Measurements from ENCODE around the gene RASGRP2.
A peak's percentile ranks its signal among the peaks of the same experiment; 100 is the strongest.

Gene RASGRP2

DNA sequence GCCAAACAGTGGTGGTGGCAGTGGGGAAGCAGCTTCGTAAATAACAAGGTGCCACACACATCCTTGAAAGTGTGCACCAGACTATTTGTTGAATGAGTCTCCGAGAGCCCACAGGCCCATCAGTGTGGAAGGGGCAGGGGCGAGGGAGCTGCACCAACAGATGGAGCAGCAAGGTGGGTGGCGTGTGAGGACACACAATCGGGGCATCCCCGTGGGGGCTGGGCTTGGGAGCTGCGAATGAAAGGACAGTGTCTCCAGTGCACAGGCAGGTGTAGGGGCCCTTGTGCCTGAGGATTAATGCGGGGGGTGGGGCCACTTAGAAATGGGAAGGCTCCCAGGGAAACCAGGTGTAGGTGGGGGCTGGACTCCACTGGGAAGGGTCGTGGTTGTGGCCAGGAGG lies 23.8 kb downstream of the RASGRP2 start:
- Mint-ChIP-seq H3K4me3 (no peak overlapping the region), H3K9me3 (no peaks in the 10 kb centered on the region), H3K27ac (no peak overlapping the region), H3K27me3 (peaks cover 52 to 77% of the 10 kb centered on the region in 2 donors), H3K36me3 (ENCODE audit: insufficient read depth) (peaks cover 1% of the 10 kb centered on the region), H3K4me1 (ENCODE audit: low read depth in 2 of 2) (peaks cover 3 to 6% of the 10 kb centered on the region in 2 donors)
- DNase-seq (no peak), ATAC-seq (replicated peaks) (no peak)

DNA sequence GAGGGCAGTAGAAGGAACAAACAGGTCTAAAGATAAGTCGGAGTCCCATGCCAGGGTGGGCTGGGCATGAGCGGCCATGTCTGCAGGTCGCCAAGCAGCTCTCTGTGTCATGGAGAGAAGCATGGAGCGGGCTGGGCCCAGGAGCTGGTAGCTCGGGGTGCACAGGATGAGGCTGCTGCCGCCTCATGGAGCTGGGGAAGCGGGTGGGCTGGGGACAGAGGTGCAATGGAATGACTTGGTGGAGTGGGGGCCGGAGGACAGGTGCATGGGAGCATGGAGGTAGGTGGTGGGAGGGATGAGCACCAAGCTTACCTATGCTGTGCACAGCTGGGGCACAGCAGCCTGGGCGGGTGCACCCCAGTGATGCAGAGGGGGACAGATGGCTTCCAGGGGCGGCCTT lies 24.5 kb downstream of the RASGRP2 start:
- peaks cover 59 to 84% of the 10 kb centered on the region in 2 donors for H3K27me3 Mint-ChIP-seq
- ATAC-seq (replicated peaks) = no peak
- peaks cover 0 to 5% of the 10 kb centered on the region in 2 donors for H3K4me1 Mint-ChIP-seq (ENCODE audit: low read depth in 2 of 2)
- no peaks in the 10 kb centered on the region for H3K9me3 Mint-ChIP-seq
- H3K27ac Mint-ChIP-seq = no peak overlapping the region
- H3K4me3 Mint-ChIP-seq = no peak overlapping the region
- DNase-seq = no peak
- H3K36me3 Mint-ChIP-seq (ENCODE audit: insufficient read depth) = no peaks in the 10 kb centered on the region

DNA sequence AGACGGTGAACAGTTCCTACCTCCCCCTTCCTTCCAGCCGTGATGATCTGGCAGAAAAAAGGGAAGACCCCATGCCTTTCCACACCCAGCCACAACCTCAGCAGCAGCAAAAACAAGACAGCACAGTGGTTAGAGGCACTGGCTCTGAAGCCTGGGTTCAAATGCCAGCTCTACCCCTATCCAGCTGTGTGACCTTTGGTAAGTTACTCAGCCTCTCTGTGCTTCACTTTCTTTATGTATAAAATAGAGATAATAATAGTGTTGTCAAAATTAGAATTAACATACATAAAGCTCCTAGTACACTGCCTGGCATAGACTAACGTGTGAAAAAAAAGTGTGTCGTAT lies 25.2 kb downstream of the RASGRP2 start:
- H3K27ac Mint-ChIP-seq = no peak overlapping the region
- no peak overlapping the region for H3K4me3 Mint-ChIP-seq
- H3K4me1 Mint-ChIP-seq (ENCODE audit: low read depth in 2 of 2) = peaks cover 0 to 4% of the 10 kb centered on the region in 2 donors
- no peaks in the 10 kb centered on the region for H3K36me3 Mint-ChIP-seq (ENCODE audit: insufficient read depth)
- DNase-seq (no peak), ATAC-seq (replicated peaks) (no peak)
- peaks cover 66 to 91% of the 10 kb centered on the region in 2 donors for H3K27me3 Mint-ChIP-seq
- H3K9me3 Mint-ChIP-seq = no peaks in the 10 kb centered on the region

DNA sequence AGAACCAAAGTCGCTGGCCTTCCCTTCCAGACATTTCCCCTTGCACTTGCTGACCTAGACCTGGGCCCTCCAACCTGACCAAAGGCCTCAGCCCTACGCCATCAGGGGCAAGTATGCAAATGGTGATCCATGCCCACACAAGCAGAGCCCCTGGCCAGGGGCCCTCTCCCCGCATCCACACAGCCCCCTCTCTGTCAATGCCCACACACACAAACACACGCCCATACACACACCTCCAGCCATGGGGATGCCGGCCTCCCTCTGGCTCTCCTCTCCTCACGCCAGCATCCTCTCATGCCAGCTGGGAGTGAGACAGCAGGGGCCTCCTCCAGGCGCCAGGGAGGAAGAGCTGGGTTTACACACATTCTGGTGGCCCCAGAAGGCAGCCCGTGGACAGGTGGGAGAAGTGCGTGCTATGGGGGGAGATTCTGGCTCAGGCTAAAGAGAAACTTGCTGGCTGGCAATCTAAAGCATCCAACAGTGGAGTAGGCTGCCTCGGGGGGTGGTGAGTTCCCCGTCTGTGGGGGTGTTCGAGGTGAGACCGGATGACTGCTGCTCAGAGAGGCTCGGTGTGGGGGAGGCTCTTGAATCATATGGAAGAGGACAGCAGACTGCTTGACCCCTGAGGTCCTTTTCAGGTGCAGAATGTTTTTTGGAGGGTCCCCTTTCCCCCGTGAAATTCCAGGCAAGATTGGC lies 25.7 kb downstream of the RASGRP2 start:
- H3K27ac Mint-ChIP-seq = no peak overlapping the region
- ATAC-seq (replicated peaks) (no peak), DNase-seq (no peak)
- H3K4me1 Mint-ChIP-seq (ENCODE audit: low read depth in 2 of 2) = peaks cover 0 to 2% of the 10 kb centered on the region in 2 donors
- peaks cover 66 to 92% of the 10 kb centered on the region in 2 donors for H3K27me3 Mint-ChIP-seq
- H3K4me3 Mint-ChIP-seq = no peak overlapping the region
- no peaks in the 10 kb centered on the region for H3K9me3 Mint-ChIP-seq
- H3K36me3 Mint-ChIP-seq (ENCODE audit: insufficient read depth) = no peaks in the 10 kb centered on the region

DNA sequence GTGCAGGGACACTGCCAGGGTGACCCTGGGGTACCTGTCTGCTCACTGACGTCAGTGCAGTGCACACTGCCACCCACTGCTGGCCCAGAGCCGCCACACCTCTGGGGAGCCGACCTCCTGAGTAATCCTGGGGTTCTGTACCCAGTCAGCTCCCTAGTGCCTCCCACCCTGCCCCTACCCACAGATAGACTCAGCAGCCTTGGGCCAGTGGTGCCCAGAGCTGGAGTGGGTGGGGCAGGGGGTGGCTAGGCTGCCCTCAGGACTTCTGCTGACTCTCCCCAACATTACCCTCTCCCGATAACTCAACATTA lies 26.7 kb downstream of the RASGRP2 start:
- peaks cover 65 to 89% of the 10 kb centered on the region in 2 donors for H3K27me3 Mint-ChIP-seq
- DNase-seq = no peak
- ATAC-seq (replicated peaks) = no peak

DNA sequence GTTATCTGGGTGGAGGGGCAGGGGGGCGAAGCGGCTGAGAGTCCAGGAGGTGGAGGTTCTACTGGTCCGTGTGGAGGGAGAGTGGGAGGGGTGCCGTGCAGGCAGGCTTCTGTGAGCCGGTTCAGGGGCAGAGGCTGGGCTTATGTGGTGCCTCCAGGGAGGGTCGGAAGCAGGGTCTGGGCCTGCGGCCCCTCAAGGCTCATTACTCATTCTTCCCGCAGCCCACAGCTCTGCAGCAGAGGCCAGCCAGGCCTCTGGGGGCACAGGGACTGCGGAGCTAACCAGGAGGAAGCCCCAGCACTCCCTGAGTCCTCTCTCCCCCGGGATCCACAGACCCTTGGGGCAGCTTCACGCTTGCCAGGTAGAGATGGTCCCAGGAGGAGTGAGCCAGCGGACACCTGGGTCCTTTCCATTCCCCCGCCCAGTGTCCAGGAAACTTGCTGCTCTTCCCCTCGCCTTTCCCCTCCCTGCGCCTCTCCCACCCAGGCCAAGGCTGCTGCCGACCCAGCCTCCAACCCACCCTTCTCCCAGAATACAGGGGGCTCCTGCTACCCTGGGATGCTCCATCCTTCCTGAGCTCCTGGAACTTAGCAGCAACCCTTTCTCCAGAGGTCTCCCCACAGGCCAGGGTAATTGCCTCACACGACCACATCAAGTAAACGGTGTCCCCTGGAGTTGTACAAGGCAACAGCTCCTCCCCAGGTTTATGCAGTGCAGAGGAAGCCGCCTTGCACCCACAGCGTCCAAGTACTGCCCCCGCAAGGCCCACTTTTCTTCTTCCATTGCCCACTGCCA lies 27.3 kb downstream of the RASGRP2 start:
- Mint-ChIP-seq H3K9me3 (no peaks in the 10 kb centered on the region), H3K4me1 (ENCODE audit: low read depth in 2 of 2) (peaks cover 7 to 10% of the 10 kb centered on the region in 2 donors), H3K36me3 (ENCODE audit: insufficient read depth) (no peaks in the 10 kb centered on the region), H3K4me3 (no peak overlapping the region), H3K27ac (no peak overlapping the region), H3K27me3 (peaks cover 65 to 89% of the 10 kb centered on the region in 2 donors)
- no peak for DNase-seq
- ATAC-seq (replicated peaks) = no peak

More for the DNA sequence above, 26.7 kb downstream of the RASGRP2 start:
- Mint-ChIP-seq H3K27ac (no peak overlapping the region), H3K36me3 (ENCODE audit: insufficient read depth) (no peaks in the 10 kb centered on the region), H3K4me3 (no peak overlapping the region), H3K4me1 (ENCODE audit: low read depth in 2 of 2) (peaks cover 2 to 4% of the 10 kb centered on the region in 2 donors), H3K9me3 (no peaks in the 10 kb centered on the region)

DNA sequence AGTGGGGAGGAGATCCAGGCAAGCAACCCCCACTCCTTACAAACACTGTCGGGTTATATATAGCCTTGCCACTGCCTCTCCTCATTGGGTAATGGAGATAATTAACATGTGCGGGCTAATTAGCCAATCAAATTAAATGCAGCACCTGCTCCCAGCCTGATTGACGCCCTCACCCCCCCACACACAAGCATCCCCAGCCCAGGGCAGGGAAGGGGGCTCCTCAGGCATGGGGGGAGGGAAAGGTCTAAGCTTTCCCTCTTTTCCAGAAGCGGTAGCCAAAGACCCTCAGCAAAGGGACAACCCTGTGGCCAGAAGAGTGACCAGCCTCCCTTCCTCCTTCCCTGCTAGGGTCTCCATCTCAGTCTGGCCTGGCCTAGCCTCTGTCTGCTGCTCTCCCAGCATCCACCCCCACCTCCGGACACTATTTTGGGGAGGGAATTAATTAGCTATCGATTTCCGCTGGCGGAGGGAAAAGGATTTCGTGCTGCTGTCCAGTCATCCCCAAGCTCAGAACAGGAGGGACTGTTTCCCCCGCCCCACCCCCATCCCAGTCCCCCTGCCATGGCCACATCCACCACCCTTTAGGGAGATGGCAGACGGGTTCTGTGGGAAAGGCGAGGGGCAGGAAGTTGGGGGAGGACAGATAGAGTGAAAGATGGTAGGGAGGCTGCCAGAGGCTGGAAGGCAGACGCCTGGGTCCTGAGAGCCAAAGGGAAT lies 28.0 kb downstream of the RASGRP2 start:
- peaks cover 9 to 13% of the 10 kb centered on the region in 2 donors for H3K4me1 Mint-ChIP-seq (ENCODE audit: low read depth in 2 of 2)
- peaks cover 73 to 89% of the 10 kb centered on the region in 2 donors for H3K27me3 Mint-ChIP-seq
- ATAC-seq (replicated peaks) (no peak), DNase-seq (no peak)
- no peaks in the 10 kb centered on the region for H3K36me3 Mint-ChIP-seq (ENCODE audit: insufficient read depth)
- no peak overlapping the region for H3K4me3 Mint-ChIP-seq
- no peaks in the 10 kb centered on the region for H3K9me3 Mint-ChIP-seq
- no peak overlapping the region for H3K27ac Mint-ChIP-seq

DNA sequence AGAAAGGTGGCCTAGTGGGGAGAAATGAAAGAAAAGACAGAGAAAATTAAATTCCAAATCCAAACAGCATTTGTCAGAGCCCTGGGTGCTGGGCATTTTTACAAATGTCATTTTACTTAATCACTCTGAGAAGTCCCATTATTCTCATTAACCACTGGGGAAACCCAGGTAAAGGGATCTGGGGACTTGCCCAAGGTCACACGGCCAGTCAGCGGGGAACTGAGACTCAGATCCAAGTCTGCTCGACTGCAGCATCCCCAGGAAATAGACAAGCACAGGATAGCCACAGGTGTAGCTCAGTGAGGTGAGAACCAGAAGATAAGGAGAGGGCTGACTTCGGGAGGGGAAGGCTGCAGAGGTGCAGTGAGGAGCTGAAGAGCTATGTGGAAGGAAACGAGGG lies 28.8 kb downstream of the RASGRP2 start:
- no peak overlapping the region for H3K4me3 Mint-ChIP-seq
- H3K4me1 Mint-ChIP-seq (ENCODE audit: low read depth in 2 of 2) = peaks cover 9 to 15% of the 10 kb centered on the region in 2 donors
- H3K27me3 Mint-ChIP-seq = peaks cover 77 to 89% of the 10 kb centered on the region in 2 donors
- no peak overlapping the region for H3K27ac Mint-ChIP-seq
- no peaks in the 10 kb centered on the region for H3K9me3 Mint-ChIP-seq
- H3K36me3 Mint-ChIP-seq (ENCODE audit: insufficient read depth) = no peaks in the 10 kb centered on the region
- ATAC-seq (replicated peaks) (no peak), DNase-seq (no peak)

DNA sequence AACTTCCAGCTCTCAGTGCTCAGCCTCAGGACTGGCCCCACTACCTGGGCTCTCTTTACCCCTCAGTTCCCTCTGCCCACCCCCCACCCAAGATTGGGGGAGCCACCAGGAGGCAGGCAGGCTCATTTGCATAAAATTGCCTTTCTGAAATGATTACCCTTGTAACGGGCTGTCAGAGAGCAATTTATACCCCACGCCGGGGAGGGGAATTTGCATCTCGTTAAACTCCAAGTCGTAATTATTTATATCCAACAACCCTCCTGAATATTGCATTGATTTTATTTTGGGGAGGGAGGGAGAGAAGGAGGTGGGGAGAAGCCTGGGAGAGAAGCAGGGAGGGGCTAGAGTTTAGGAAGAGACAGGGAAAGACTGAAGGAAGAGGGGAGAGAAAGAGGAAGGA lies 29.3 kb downstream of the RASGRP2 start:
- Mint-ChIP-seq H3K36me3 (ENCODE audit: insufficient read depth) (no peaks in the 10 kb centered on the region), H3K27me3 (peaks cover 77 to 89% of the 10 kb centered on the region in 2 donors), H3K9me3 (no peaks in the 10 kb centered on the region), H3K4me1 (ENCODE audit: low read depth in 2 of 2) (peaks cover 9 to 15% of the 10 kb centered on the region in 2 donors), H3K4me3 (peak overlapping the region in 1 of 2 donors; percentile 47), H3K27ac (no peak overlapping the region)
- ATAC-seq (replicated peaks) (no peak), DNase-seq (no peak)

DNA sequence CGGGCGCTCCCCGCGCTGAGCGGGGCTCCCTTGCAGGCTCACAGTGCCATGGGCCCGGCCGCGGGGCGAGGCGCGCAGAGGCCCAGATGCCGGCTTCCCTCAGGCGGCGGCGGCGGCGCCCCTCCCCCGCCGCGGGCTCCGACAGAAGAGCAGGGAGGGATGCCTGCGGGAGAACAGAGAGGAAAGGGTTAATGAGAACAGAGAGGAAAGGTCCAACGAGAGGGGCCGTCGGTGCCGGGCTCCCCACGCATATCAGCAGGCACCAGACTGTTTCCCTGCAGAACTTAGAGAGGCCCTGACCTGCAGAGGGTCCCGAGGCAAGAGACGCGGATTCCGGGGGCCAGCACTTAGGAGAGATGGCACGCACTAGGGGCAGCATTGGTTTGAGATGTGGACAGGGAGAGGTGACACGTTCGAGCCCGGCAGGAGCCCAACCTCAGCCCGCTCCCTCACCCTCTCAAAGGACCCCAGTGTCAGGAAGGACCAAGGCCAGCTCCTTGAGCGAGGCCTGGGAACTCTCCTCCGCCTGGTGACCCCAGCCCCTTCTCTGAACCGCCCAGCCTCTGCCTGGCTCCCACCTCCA lies 30.1 kb downstream of the RASGRP2 start:
- no peak for ATAC-seq (replicated peaks)
- H3K27ac Mint-ChIP-seq = no peak overlapping the region

DNA sequence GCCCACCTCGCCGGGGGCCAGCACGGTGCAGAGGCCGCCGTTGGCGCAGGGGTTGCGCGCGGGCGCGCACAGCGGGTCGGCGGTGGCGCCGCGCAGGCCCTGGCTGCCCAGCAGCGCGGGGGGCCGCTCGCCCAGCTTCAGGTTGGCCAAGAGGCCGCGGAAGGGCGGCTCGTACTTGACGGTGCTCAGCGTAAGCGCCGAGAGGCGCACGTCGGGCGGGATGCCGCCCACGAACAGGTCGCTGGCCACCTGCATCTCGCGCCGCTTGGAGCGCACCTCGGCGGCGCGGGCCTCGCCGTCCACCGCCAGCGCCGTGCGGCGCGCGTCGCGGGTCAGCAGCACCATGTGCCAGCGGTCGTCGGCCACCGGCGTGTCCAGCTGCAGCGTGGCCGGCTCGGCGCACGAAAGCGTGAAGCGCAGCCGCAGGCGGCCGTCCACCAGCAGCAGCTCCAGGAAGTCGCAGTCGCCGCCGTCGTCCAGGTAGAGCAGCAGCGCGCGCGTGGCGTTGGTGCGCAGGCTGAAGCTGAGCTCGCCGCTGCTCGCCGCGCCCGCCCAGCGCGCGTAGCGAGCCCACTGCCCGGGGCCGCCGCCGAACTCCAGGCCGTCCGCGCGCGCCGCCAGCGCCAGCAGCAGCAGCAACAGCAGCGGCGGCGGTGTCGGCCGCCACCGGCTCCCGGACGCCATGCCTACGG lies 30.8 kb downstream of the RASGRP2 start:
- Mint-ChIP-seq H3K4me3 (no peak overlapping the region), H3K9me3 (no peaks in the 10 kb centered on the region), H3K27me3 (peaks cover 84 to 86% of the 10 kb centered on the region in 2 donors), H3K4me1 (ENCODE audit: low read depth in 2 of 2) (peaks cover 9 to 15% of the 10 kb centered on the region in 2 donors), H3K36me3 (ENCODE audit: insufficient read depth) (no peaks in the 10 kb centered on the region), H3K27ac (no peak overlapping the region)
- ATAC-seq (replicated peaks) (peak; percentile 62), DNase-seq (no peak)

More for the DNA sequence above, 30.1 kb downstream of the RASGRP2 start:
- Mint-ChIP-seq H3K4me3 (peak overlapping the region; percentile 47 to 52), H3K9me3 (no peaks in the 10 kb centered on the region), H3K36me3 (ENCODE audit: insufficient read depth) (no peaks in the 10 kb centered on the region), H3K4me1 (ENCODE audit: low read depth in 2 of 2) (peaks cover 9 to 15% of the 10 kb centered on the region in 2 donors), H3K27me3 (peaks cover 83 to 87% of the 10 kb centered on the region in 2 donors)
- DNase-seq = no peak

DNA sequence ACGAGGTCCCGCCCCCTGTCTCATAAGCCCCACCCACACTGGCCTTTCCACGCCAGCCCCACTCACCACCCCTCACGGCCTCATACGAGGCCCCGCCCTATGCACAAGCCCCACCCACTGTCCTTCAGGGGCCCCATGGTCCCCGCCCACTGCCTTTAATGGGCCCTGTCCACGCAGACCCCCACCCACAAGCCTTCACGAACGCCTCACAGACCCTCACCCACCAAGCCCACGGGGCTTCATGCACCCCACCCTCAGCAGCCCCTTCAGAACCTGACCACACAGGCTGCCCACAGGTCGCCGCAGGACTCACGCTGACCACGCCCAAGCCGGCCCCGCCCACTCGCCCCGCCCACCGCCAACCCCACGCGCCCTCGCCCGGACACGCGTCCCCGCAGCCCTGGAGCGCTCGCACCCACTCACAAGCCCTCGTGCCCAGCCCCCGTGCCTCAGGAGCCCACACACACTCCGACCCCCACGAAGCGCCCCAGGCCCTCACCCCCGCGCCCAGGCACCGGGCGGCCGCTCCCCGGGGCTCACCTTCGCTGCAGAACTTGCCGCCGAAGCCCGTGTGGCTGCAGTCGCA lies 31.4 kb downstream of the RASGRP2 start:
- ATAC-seq (replicated peaks) (peak; percentile 21), DNase-seq (no peak)
- H3K27ac Mint-ChIP-seq = no peak overlapping the region
- H3K9me3 Mint-ChIP-seq = no peaks in the 10 kb centered on the region
- peaks cover 9 to 15% of the 10 kb centered on the region in 2 donors for H3K4me1 Mint-ChIP-seq (ENCODE audit: low read depth in 2 of 2)
- H3K36me3 Mint-ChIP-seq (ENCODE audit: insufficient read depth) = no peaks in the 10 kb centered on the region
- H3K4me3 Mint-ChIP-seq = peak overlapping the region; percentile 43 to 52
- peaks cover 81 to 84% of the 10 kb centered on the region in 2 donors for H3K27me3 Mint-ChIP-seq

All from effector memory CD8-positive, alpha-beta T cell (primary cell).